Mammary epithelial cell (primary cell): Measurements from ENCODE around the gene C1orf159.

Source experiments
- EZH2 ChIP-seq: IDR thresholded peaks from 2 replicates; pipeline ENCODE4 v1.6.1; 2012; ENCODE audit warnings: low read length, inconsistent platforms, borderline replicate concordance
- TF ChIP-seq, protein P1 (sequence below), 2 donors: IDR thresholded peaks in 1 of 2; conservative IDR thresholded peaks in 1 of 2; 2 replicates each; pipeline ENCODE4 v1.5.1; 2011 to 2012; ENCODE audit warnings: inconsistent platforms in 2 of 2, low read length in 2 of 2, mild to moderate bottlenecking in 2 of 2, control low read depth in 1 of 2, low read depth in 1 of 2; ENCODE audit not compliant: insufficient read depth in 1 of 2; ENCODE audit errors: extremely low read depth in 1 of 2

DNA sequence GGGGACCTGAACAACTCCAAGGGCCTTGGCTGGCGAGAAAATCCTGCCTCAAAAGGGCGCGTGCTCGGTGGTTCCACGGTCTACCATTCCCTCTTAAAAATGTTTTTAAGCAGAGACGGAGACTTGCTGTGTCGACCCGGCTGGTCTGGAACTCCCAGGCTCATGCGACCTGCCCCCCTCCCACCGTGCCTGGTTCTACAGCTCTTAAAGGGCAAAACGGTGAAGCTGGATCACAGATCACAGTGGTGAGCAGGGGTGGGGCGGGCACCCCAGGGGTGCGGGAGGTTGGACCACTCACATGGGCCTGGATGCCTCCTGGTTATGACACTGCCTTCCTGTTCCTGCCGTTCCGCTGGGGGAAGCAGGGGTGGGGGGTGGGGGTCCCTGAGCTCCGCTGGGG, 4.2 kb upstream of the C1orf159 start:
- TF ChIP-seq, protein P1, sequence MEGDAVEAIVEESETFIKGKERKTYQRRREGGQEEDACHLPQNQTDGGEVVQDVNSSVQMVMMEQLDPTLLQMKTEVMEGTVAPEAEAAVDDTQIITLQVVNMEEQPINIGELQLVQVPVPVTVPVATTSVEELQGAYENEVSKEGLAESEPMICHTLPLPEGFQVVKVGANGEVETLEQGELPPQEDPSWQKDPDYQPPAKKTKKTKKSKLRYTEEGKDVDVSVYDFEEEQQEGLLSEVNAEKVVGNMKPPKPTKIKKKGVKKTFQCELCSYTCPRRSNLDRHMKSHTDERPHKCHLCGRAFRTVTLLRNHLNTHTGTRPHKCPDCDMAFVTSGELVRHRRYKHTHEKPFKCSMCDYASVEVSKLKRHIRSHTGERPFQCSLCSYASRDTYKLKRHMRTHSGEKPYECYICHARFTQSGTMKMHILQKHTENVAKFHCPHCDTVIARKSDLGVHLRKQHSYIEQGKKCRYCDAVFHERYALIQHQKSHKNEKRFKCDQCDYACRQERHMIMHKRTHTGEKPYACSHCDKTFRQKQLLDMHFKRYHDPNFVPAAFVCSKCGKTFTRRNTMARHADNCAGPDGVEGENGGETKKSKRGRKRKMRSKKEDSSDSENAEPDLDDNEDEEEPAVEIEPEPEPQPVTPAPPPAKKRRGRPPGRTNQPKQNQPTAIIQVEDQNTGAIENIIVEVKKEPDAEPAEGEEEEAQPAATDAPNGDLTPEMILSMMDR (conservative IDR thresholded peaks at IDR 0.05 in 1 of 2, IDR thresholded peaks at IDR 0.05 in 1 of 2; ENCODE audit: extremely low read depth in 1 of 2, insufficient read depth in 1 of 2, low read depth in 1 of 2, low read length in 2 of 2), result no peak
- no peak for TF ChIP-seq EZH2
